SK-N-SH treated with all-trans-retinoic acid at 6 μM for 48 hours (cell line): ENCODE measurements around the gene NPAS2.

ENCODE experiments used
- ATAC-seq: fragments of 200-7000 bp; cut with Tn5 transposase; 3 replicates; pipeline ENCODE4 v1.9.1; 2020; ENCODE audit warnings: mild to moderate bottlenecking, moderate library complexity
- ARNTL ChIP-seq: fragments of 450-650 bp; formaldehyde crosslinking; IDR thresholded peaks from 2 replicates; pipeline ENCODE4 v1.5.0; 2020; ENCODE audit warnings: low read depth, mild to moderate bottlenecking, moderate library complexity, borderline replicate concordance
- CREB5 ChIP-seq: fragments of 250-450 bp; sonication (Bioruptor Pico); IDR thresholded peaks from 2 replicates; pipeline ENCODE4 v1.5.1; 2020; ENCODE audit warnings: low read depth, mild to moderate bottlenecking, moderate library complexity
- CSDC2 ChIP-seq: fragments of 250-450 bp; sonication (Bioruptor Pico); IDR thresholded peaks from 2 replicates; pipeline ENCODE4 v1.5.0; 2020; ENCODE audit warnings: mild to moderate bottlenecking, moderate library complexity
- CSRNP3 ChIP-seq: fragments of 250-450 bp; sonication (Bioruptor Pico); IDR thresholded peaks from 2 replicates; pipeline ENCODE4 v1.5.1; 2021; ENCODE audit warnings: mild to moderate bottlenecking, moderate library complexity
- GLIS3 ChIP-seq: fragments of 250-450 bp; sonication (Bioruptor Pico); IDR thresholded peaks from 2 replicates; pipeline ENCODE4 v1.5.0; 2020; ENCODE audit warnings: mild to moderate bottlenecking, moderate library complexity
- ISL1 ChIP-seq: fragments of 250-450 bp; sonication (Bioruptor Pico); IDR thresholded peaks from 2 replicates; pipeline ENCODE4 v2.1.2; 2022; ENCODE audit warnings: mild to moderate bottlenecking, moderate library complexity
- OSR1 ChIP-seq: fragments of 250-450 bp; sonication (Bioruptor Pico); IDR thresholded peaks from 2 replicates; pipeline ENCODE4 v1.8.0; 2022; ENCODE audit warnings: moderate library complexity, mild to moderate bottlenecking, inconsistent platforms
- PATZ1 ChIP-seq: fragments of 250-450 bp; sonication (Bioruptor Pico); IDR thresholded peaks from 2 replicates; pipeline ENCODE4 v1.8.0; 2020; ENCODE audit warnings: mild to moderate bottlenecking, moderate library complexity, borderline replicate concordance
- POU6F1 ChIP-seq: fragments of 250-450 bp; sonication (Bioruptor Pico); IDR thresholded peaks from 2 replicates; pipeline ENCODE4 v1.8.0; 2021; ENCODE audit warnings: low read depth, mild to moderate bottlenecking, moderate library complexity, borderline replicate concordance
- PPARA ChIP-seq: fragments of 250-450 bp; sonication (Bioruptor Pico); IDR thresholded peaks from 2 replicates; pipeline ENCODE4 v1.5.0; 2020; ENCODE audit warnings: mild to moderate bottlenecking, borderline replicate concordance
- RARB ChIP-seq: fragments of 250-450 bp; sonication (Bioruptor Pico); IDR thresholded peaks from 2 replicates; pipeline ENCODE4 v1.8.0; 2021; ENCODE audit warnings: mild to moderate bottlenecking, moderate library complexity
- TCF4 ChIP-seq: fragments of 250-450 bp; sonication (Bioruptor Pico); IDR thresholded peaks from 2 replicates; pipeline ENCODE4 v1.8.0; 2021; ENCODE audit warnings: mild to moderate bottlenecking, moderate library complexity, borderline replicate concordance
- TOX ChIP-seq: fragments of 250-450 bp; sonication (Bioruptor Pico); IDR thresholded peaks from 2 replicates; pipeline ENCODE4 v1.8.0; 2021; ENCODE audit warnings: mild to moderate bottlenecking, moderate library complexity, borderline replicate concordance
- TSHZ2 ChIP-seq: fragments of 250-450 bp; sonication (Bioruptor Pico); IDR thresholded peaks from 2 replicates; pipeline ENCODE4 v1.5.0; 2020; ENCODE audit warnings: mild to moderate bottlenecking, moderate library complexity
- ZC3H10 ChIP-seq: fragments of 250-450 bp; sonication (Bioruptor Pico); IDR thresholded peaks from 2 replicates; pipeline ENCODE4 v1.5.1; 2021; ENCODE audit warnings: mild to moderate bottlenecking, moderate library complexity
- ZFP3 ChIP-seq: fragments of 250-450 bp; sonication (Bioruptor Pico); IDR thresholded peaks from 2 replicates; pipeline ENCODE4 v1.5.0; 2020; ENCODE audit warnings: mild to moderate bottlenecking, moderate library complexity
- ZFP30 ChIP-seq: fragments of 450-650 bp; formaldehyde crosslinking; IDR thresholded peaks from 2 replicates; pipeline ENCODE4 v1.5.0; 2022; ENCODE audit warnings: mild to moderate bottlenecking, moderate library complexity
- ZNF565 ChIP-seq: fragments of 450-650 bp; formaldehyde crosslinking; conservative IDR thresholded peaks from 2 replicates; pipeline ENCODE4 v1.5.0; 2020; ENCODE audit warnings: low read depth, mild to moderate bottlenecking, moderate library complexity
- ZNF70 ChIP-seq: fragments of 450-650 bp; formaldehyde crosslinking; IDR thresholded peaks from 2 replicates; pipeline ENCODE4 v1.5.0; 2020; ENCODE audit warnings: mild to moderate bottlenecking, moderate library complexity
- ZNF8 ChIP-seq: fragments of 450-650 bp; formaldehyde crosslinking; IDR thresholded peaks from 2 replicates; pipeline ENCODE4 v1.5.0; 2020; ENCODE audit warnings: mild to moderate bottlenecking, moderate library complexity

NPAS2 gene

GRCh38 chr2:101002562-101003277 is 182.8 kb downstream of the NPAS2 start (continued):
- TF ChIP-seq PPARA (CRISPR knock-in tag) (no peak), CSRNP3 (CRISPR knock-in tag) (no peak; the same call in 1 of the 2 replicates), OSR1 (CRISPR knock-in tag) (no peak), ISL1 (CRISPR knock-in tag) (no peak), CSDC2 (CRISPR knock-in tag) (no peak), ARNTL (CRISPR knock-in tag) (no peak)

GRCh38 chr2:101003278-101003775 is 183.4 kb downstream of the NPAS2 start:
- peak; percentile 18; the same call in 1 of the 3 replicates for ATAC-seq
- TF ChIP-seq ZNF8 (CRISPR knock-in tag) (no peak), PATZ1 (CRISPR knock-in tag) (no peak), OSR1 (CRISPR knock-in tag) (no peak), ZFP3 (peak; percentile 82), ZNF70 (CRISPR knock-in tag) (no peak), TSHZ2 (no peak), CSRNP3 (CRISPR knock-in tag) (no peak), PPARA (CRISPR knock-in tag) (no peak)

- ATAC-seq, result no peak
- no peak for TF ChIP-seq OSR1 (CRISPR knock-in tag)
- TF ChIP-seq POU6F1 (CRISPR knock-in tag), result no peak
- no peak for TF ChIP-seq TOX (CRISPR knock-in tag)
- no peak for TF ChIP-seq CREB5 (CRISPR knock-in tag)
- no peak for TF ChIP-seq ZFP30 (CRISPR knock-in tag)
- no peak for TF ChIP-seq ZC3H10 (CRISPR knock-in tag)
- no peak for TF ChIP-seq CSRNP3 (CRISPR knock-in tag)
- TF ChIP-seq ZNF565 (CRISPR knock-in tag), result no peak
- no peak for TF ChIP-seq TSHZ2
- no peak for TF ChIP-seq CSDC2 (CRISPR knock-in tag)
- no peak for TF ChIP-seq TCF4 (CRISPR knock-in tag)
- no peak for TF ChIP-seq GLIS3 (CRISPR knock-in tag)
- TF ChIP-seq RARB, result no peak
Observed at GRCh38 chr2:101004620-101005325, 184.8 kb downstream of the NPAS2 start.
